Measurements from ENCODE around the gene BTBD10. TPM values are rescaled to one million over a fixed set of nuclear protein-coding genes. Genes with fewer than 3 reads are reported as not detected.

The BTBD10 gene
- total RNA-seq, 1 experiment from 2014 or later: 45.0 TPM

DNA sequence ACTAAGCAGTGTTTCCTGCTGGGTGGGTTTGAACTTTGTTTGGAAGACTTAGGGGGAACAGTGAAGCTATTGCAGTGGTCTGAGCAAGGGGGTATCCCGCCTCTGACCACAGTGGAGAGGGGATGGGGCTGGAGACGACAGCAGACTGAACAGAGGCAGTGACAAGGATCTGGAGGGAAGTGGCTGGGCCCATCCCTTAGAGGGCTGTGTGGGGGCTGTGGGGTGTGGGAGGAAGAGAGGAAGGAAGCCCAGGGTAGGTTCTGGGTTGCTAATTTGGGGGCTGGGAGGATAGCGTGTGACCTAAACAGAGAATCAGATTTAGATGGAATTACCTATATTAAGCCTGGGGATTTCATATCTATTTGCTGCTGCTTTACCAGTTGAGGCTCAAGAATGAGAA is 114.7 kb downstream of the BTBD10 start:
- H3K27ac Mint-ChIP-seq (ENCODE audit: unreplicated experiment): no peak overlapping the region
- no peaks in the 10 kb centered on the region for H3K36me3 Mint-ChIP-seq (ENCODE audit: insufficient read depth, unreplicated experiment)
- no peaks in the 10 kb centered on the region for H3K27me3 Mint-ChIP-seq (ENCODE audit: insufficient read depth, unreplicated experiment)
- DNase-seq: no peak
- H3K4me3 ChIP-seq (ENCODE audit: low read depth, low read length): no peak overlapping the region
- ChIA-PET POLR2A (no interaction called here), CTCF (no interaction called here)
- H3K4me1 ChIP-seq: no peaks in the 10 kb centered on the region
- TF ChIP-seq CTCF (IDR thresholded peaks at IDR 0.05; ENCODE audit: insufficient read depth in 1 of 2, low read depth in 1 of 2, low read length in 1 of 2, severe bottlenecking in 1 of 2, unreplicated experiment in 1 of 2): no peak
- H3K9me3 Mint-ChIP-seq (ENCODE audit: unreplicated experiment): no peaks in the 10 kb centered on the region
- intact Hi-C loops (cut with micrococcal nuclease; ENCODE audit: unreplicated experiment): loop anchor here (10.0 kb wide), 1 partner anchor 384 kb away; no protein-coding TSS in a partner anchor
- no peaks in the 10 kb centered on the region for H3K36me3 ChIP-seq (ENCODE audit: control insufficient read depth, insufficient read depth, low read length)
- H3K4me1 Mint-ChIP-seq (ENCODE audit: low read depth, unreplicated experiment): no peaks in the 10 kb centered on the region
- no TSS peak for BruUV-seq (replicated peaks)
- H3K4me3 Mint-ChIP-seq (ENCODE audit: unreplicated experiment): no peak overlapping the region
- no peaks in the 10 kb centered on the region for H3K9me3 ChIP-seq
- no peaks in the 10 kb centered on the region for H3K27me3 ChIP-seq (replicated peaks; ENCODE audit: control insufficient read depth, insufficient read depth, low read length)

DNA sequence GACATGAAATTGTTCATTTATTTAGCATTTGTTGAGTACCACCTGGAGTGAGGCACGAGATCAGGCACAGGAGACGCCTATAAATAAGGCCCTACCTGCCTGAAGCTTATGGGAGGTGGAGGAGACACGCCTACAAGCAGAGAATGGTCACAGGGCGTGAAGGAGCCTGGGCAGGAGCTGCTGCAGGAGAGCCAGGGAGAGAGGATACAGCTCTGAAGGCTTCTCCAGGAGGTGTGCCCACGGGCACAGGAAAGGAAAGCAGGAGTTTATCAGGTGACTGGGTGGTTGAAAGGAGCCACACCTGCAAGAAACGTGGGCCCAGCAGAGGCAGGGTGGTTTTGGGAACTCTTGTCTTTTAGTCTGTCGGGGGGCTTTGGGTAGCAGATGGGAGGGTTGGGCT is 115.1 kb downstream of the BTBD10 start:
- H3K4me3 Mint-ChIP-seq (ENCODE audit: unreplicated experiment): no peak overlapping the region
- no peak overlapping the region for H3K27ac Mint-ChIP-seq (ENCODE audit: unreplicated experiment)
- Histone ChIP-seq H3K9me3 (no peaks in the 10 kb centered on the region), H3K4me1 (no peaks in the 10 kb centered on the region), H3K27me3 (replicated peaks; ENCODE audit: control insufficient read depth, insufficient read depth, low read length) (no peaks in the 10 kb centered on the region), H3K4me3 (ENCODE audit: low read depth, low read length) (no peak overlapping the region), H3K36me3 (ENCODE audit: control insufficient read depth, insufficient read depth, low read length) (no peaks in the 10 kb centered on the region)
- TF ChIP-seq CTCF (IDR thresholded peaks at IDR 0.05; ENCODE audit: insufficient read depth in 1 of 2, low read depth in 1 of 2, low read length in 1 of 2, severe bottlenecking in 1 of 2, unreplicated experiment in 1 of 2): no peak
- no TSS peak for BruUV-seq (replicated peaks)
- no peaks in the 10 kb centered on the region for H3K27me3 Mint-ChIP-seq (ENCODE audit: insufficient read depth, unreplicated experiment)
- CTCF ChIA-PET: no interaction called here
- intact Hi-C loops (cut with micrococcal nuclease; ENCODE audit: unreplicated experiment): loop anchor here (10.0 kb wide), 1 partner anchor 383 kb away; no protein-coding TSS in a partner anchor
- POLR2A ChIA-PET: no interaction called here
- H3K4me1 Mint-ChIP-seq (ENCODE audit: low read depth, unreplicated experiment): no peaks in the 10 kb centered on the region
- H3K36me3 Mint-ChIP-seq (ENCODE audit: insufficient read depth, unreplicated experiment): no peaks in the 10 kb centered on the region
- DNase-seq: no peak
- H3K9me3 Mint-ChIP-seq (ENCODE audit: unreplicated experiment): no peaks in the 10 kb centered on the region

- H3K36me3 Mint-ChIP-seq (ENCODE audit: insufficient read depth, unreplicated experiment): no peaks in the 10 kb centered on the region
- CTCF ChIA-PET: interaction anchor here (4.5 kb wide), 1 partner anchor 136 kb away, joined by 32 read pairs; no protein-coding TSS in a partner anchor
Observed at GRCh38 chr11:13346470-13346869, 116.6 kb downstream of the BTBD10 start.

More at GRCh38 chr11:13346470-13346869, 116.6 kb downstream of the BTBD10 start:
- H3K27me3 Mint-ChIP-seq (ENCODE audit: insufficient read depth, unreplicated experiment): no peaks in the 10 kb centered on the region
- no peak overlapping the region for H3K27ac Mint-ChIP-seq (ENCODE audit: unreplicated experiment)
- POLR2A ChIA-PET: no interaction called here
- BruUV-seq (replicated peaks): no TSS peak
- intact Hi-C loops (cut with micrococcal nuclease; ENCODE audit: unreplicated experiment): loop anchor here (10.0 kb wide), 1 partner anchor 382 kb away; no protein-coding TSS in a partner anchor
- no peak for TF ChIP-seq CTCF (IDR thresholded peaks at IDR 0.05; ENCODE audit: insufficient read depth in 1 of 2, low read depth in 1 of 2, low read length in 1 of 2, severe bottlenecking in 1 of 2, unreplicated experiment in 1 of 2)
- H3K4me3 Mint-ChIP-seq (ENCODE audit: unreplicated experiment): no peak overlapping the region
- no peak overlapping the region for H3K4me3 ChIP-seq (ENCODE audit: low read depth, low read length)
- H3K36me3 ChIP-seq (ENCODE audit: control insufficient read depth, insufficient read depth, low read length): no peaks in the 10 kb centered on the region
- no peak for DNase-seq
- H3K4me1 Mint-ChIP-seq (ENCODE audit: low read depth, unreplicated experiment): no peaks in the 10 kb centered on the region
- no peaks in the 10 kb centered on the region for H3K4me1 ChIP-seq
- no peaks in the 10 kb centered on the region for H3K9me3 ChIP-seq
- H3K9me3 Mint-ChIP-seq (ENCODE audit: unreplicated experiment): no peaks in the 10 kb centered on the region
- H3K27me3 ChIP-seq (replicated peaks; ENCODE audit: control insufficient read depth, insufficient read depth, low read length): no peaks in the 10 kb centered on the region
